ENCODE data around the gene GPR18.

GRCh38 chr13:99206226-99206625 lies 52.0 kb downstream of the GPR18 start:
- TF ChIP-seq, protein P1, sequence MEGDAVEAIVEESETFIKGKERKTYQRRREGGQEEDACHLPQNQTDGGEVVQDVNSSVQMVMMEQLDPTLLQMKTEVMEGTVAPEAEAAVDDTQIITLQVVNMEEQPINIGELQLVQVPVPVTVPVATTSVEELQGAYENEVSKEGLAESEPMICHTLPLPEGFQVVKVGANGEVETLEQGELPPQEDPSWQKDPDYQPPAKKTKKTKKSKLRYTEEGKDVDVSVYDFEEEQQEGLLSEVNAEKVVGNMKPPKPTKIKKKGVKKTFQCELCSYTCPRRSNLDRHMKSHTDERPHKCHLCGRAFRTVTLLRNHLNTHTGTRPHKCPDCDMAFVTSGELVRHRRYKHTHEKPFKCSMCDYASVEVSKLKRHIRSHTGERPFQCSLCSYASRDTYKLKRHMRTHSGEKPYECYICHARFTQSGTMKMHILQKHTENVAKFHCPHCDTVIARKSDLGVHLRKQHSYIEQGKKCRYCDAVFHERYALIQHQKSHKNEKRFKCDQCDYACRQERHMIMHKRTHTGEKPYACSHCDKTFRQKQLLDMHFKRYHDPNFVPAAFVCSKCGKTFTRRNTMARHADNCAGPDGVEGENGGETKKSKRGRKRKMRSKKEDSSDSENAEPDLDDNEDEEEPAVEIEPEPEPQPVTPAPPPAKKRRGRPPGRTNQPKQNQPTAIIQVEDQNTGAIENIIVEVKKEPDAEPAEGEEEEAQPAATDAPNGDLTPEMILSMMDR (optimal IDR thresholded peaks at IDR 0.05 in 1 of 3, IDR thresholded peaks at IDR 0.05 in 1 of 3, conservative IDR thresholded peaks at IDR 0.05 in 1 of 3; ENCODE audit: extremely low read depth in 1 of 3, insufficient read depth in 2 of 3, low read length in 3 of 3), result no peak
- no peak for TF ChIP-seq EZH2 (IDR thresholded peaks at IDR 0.05; ENCODE audit: low read length)

All from keratinocyte (primary cell).